Transverse colon (tissue), 3 donors: ENCODE data around the gene FAM110D.

Experiments used
- EP300 ChIP-seq: sonication (generic); formaldehyde crosslinking; IDR thresholded peaks from one replicate; pipeline ENCODE4 v1.6.1; 2017; ENCODE audit warnings: antibody characterized with exemption, low read depth
- TF ChIP-seq, protein P1 (sequence below), 5 experiments: fragments of 200-600 bp in 3 of 5; fragments of 450-650 bp in 2 of 5; sonication (generic) in 3 of 5; IDR thresholded peaks; 1 replicate in 2 of 5; 2 replicates in 3 of 5; pipeline ENCODE4 v1.5.1; 2016 to 2017; ENCODE audit warnings: antibody characterized with exemption in 5 of 5, inconsistent platforms in 3 of 5, mild to moderate bottlenecking in 2 of 5, moderate library complexity in 1 of 5

DNA sequence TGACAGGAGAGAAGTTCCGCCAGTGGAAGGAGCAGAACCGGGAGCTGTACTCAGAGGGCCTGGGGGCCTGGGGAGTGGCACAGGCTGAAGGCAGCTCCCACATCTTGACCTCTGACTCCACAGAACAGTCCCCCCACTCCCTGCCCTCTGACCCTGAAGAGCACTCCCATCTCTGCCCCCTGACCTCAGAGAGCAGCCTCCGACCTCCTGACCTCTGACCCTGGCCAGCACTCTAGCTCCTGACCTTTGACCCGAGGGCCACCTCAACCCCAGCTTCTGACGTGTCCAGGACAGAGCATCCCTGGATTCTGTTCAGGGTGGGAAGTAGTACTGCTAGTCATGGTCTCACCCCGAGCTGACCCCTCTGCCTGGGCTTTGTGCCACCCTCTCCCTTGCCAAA is 30.5 kb downstream of the FAM110D start:
- TF ChIP-seq, protein P1, sequence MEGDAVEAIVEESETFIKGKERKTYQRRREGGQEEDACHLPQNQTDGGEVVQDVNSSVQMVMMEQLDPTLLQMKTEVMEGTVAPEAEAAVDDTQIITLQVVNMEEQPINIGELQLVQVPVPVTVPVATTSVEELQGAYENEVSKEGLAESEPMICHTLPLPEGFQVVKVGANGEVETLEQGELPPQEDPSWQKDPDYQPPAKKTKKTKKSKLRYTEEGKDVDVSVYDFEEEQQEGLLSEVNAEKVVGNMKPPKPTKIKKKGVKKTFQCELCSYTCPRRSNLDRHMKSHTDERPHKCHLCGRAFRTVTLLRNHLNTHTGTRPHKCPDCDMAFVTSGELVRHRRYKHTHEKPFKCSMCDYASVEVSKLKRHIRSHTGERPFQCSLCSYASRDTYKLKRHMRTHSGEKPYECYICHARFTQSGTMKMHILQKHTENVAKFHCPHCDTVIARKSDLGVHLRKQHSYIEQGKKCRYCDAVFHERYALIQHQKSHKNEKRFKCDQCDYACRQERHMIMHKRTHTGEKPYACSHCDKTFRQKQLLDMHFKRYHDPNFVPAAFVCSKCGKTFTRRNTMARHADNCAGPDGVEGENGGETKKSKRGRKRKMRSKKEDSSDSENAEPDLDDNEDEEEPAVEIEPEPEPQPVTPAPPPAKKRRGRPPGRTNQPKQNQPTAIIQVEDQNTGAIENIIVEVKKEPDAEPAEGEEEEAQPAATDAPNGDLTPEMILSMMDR (IDR thresholded peaks at IDR 0.05): no peak
- no peak for TF ChIP-seq EP300
